GM12874 (cell line): ENCODE data around the gene CCDC60.

Experiments
- CTCF ChIP-seq: IDR thresholded peaks from 2 replicates; pipeline ENCODE4 v1.5.1; 2011; ENCODE audit warnings: low read depth, mild to moderate bottlenecking, control low read depth, low read length, moderate library complexity; ENCODE audit not compliant: insufficient read depth

Gene CCDC60, protein sequence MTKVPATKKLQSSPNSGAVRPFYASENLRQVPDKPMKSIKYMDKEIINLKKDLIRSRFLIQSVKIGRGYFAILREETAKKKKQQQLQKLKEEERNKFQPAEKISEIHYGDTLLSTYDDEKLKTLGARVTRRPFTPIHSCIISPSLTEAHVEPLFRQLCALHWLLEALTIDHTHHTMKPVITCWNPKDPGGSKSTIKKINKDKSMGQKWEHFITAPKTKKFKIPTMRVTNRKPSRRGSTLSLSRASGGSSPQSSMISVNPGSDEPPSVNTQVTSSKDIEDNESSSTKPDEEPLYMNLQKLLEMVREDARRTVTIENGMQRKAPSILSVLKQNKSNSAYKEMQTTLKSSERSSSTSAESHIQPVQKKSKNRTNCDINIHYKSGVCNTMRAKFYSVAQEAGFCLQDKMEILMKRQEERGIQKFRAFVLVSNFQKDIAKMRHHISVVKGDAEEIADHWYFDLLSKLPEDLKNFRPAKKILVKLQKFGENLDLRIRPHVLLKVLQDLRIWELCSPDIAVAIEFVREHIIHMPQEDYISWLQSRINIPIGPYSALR

DNA sequence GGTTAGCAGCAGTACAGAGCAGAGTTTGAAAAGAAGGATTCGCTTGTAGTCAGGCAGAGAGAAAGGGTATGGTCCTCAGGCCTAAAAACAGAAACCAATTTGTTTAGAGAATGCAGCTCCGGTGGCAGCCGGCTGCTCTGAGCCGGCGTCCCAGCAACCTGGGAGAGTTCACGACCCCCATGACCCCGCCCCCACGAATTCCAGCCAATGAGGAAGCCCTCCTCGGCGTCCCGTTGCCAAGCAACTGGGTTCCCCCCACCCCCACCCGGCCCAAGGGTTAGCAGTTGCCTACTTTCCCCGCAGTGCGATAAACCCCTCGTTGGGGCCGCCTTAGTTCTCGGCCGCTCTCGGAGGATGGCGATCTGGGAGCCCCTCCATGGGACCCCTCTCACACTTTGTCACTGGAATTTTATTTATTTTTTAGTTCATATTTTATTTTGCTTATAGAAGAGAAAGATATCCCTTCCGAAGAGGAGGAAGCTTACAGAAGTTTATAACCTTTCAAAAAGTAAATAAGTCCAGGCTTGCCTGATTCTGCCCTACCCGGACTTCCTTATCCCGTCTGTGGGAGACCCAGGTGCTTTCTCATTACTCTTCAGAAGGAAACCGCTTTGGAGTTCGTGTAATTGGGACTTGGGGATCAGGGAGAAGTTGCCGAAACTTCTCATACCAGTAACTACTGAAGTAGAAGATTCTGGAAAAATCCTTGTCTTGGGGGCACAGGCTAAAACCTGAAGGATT is at the start of gene CCDC60:
Gene CCDC60, plus strand, starts transcription at position 300 of the 741 bp plus-strand sequence. CDS start 448 bp downstream, outside the sequence.
- no peak for TF ChIP-seq CTCF

- no peak for TF ChIP-seq CTCF
These were observed 46.0 kb upstream of the CCDC60 start for GRCh38 chr12:119288576-119288975.

DNA sequence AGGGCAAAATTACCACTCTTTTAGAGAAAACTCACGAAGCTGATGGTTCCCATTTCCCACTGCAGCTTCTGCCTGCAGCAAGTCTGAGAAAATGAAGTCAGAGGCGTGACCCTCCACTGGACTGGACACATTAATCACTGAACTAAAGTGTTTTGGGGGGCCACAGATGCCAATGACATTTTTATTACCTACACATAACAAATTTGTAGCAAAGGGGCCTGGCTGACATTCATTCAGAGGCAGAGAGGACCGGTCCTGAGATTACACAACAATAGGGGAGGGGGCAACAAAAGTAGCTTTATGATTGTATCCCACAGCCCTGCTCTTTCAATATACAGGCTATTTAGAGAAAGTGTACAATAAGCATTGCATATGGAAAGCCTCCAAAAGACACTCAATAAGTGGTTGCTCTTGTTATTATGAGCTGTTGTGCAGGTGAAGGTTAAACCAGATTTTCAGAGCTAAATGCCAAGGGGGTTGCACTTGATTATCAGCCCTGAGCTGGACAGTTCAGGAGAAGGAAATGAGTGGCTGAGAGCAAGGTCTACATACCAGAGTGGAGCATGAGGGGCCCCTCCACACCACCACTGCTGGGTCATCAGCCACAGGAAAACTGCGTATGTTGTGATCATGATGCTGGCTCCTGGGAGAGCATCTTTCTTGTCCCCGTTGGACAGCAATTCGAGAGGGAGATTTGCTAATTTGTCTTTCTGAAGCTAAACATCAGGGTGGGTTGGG is 41.5 kb upstream of the CCDC60 start:
- no peak for TF ChIP-seq CTCF

- TF ChIP-seq CTCF, result no peak
These were observed 40.3 kb upstream of the CCDC60 start for GRCh38 chr12:119294211-119294610.

- no peak for TF ChIP-seq CTCF
These were observed 38.0 kb upstream of the CCDC60 start for GRCh38 chr12:119296535-119296934.

- TF ChIP-seq CTCF, result no peak
These were observed 35.4 kb upstream of the CCDC60 start for GRCh38 chr12:119299130-119299529.

- no peak for TF ChIP-seq CTCF
These were observed 33.1 kb upstream of the CCDC60 start for GRCh38 chr12:119301379-119301778.
